SU-DHL-6 (cell line): ENCODE measurements around the gene MGAT4A.

Experiments used
- H2AFZ ChIP-seq: fragments of 200-600 bp; sonication (generic); 2 replicates; pipeline ENCODE4 v1.6.1; 2014; ENCODE audit warnings: low read depth, mild to moderate bottlenecking, moderate library complexity, mixed read lengths, antibody characterized with exemption, low read length; ENCODE audit not compliant: severe bottlenecking
- H3F3A ChIP-seq: fragments of 200-600 bp; shearing (Covaris generic); 2 replicates; pipeline ENCODE4 v1.6.0; 2016; ENCODE audit warnings: antibody characterized with exemption, mild to moderate bottlenecking; ENCODE audit not compliant: insufficient read depth
- H3K27ac ChIP-seq: fragments of 200-600 bp; sonication (generic); 2 replicates; pipeline ENCODE4 v1.5.1; 2016; ENCODE audit warnings: low read depth, mild to moderate bottlenecking, low read length, moderate library complexity, mixed read lengths
- H3K27me3 ChIP-seq: fragments of 200-600 bp; sonication (generic), shearing (Covaris generic); 2 replicates; pipeline ENCODE4 v1.6.0; 2014; ENCODE audit warnings: mild to moderate bottlenecking, low read length
- H3K36me3 ChIP-seq: fragments of 200-600 bp; sonication (generic); 2 replicates; pipeline ENCODE4 v1.6.1; 2014; ENCODE audit warnings: mild to moderate bottlenecking, low read length, mixed read lengths
- H3K4me2 ChIP-seq: fragments of 300-600, 200-600 bp; shearing (Covaris generic), sonication (generic); 2 replicates; pipeline ENCODE4 v1.6.0; 2014; ENCODE audit warnings: low read length, low read depth, mild to moderate bottlenecking; ENCODE audit not compliant: poor library complexity, severe bottlenecking
- H3K4me3 ChIP-seq: fragments of 200-600 bp; sonication (generic); 2 replicates; pipeline ENCODE4 v1.5.1; 2014; ENCODE audit warnings: antibody characterized with exemption, low read length, mild to moderate bottlenecking, mixed read lengths; ENCODE audit not compliant: insufficient read depth, poor library complexity, severe bottlenecking
- H3K79me2 ChIP-seq: fragments of 200-600 bp; sonication (generic); 2 replicates; pipeline ENCODE4 v1.6.1; 2014; ENCODE audit warnings: mild to moderate bottlenecking, low read length, moderate library complexity; ENCODE audit not compliant: insufficient read depth
- H3K9ac ChIP-seq: fragments of 200-600 bp; sonication (generic); 2 replicates; pipeline ENCODE4 v1.7.0; 2014; ENCODE audit warnings: mild to moderate bottlenecking, low read length
- H3K9me2 ChIP-seq: fragments of 200-600 bp; sonication (generic); replicated peaks from 2 replicates; pipeline ENCODE4 v1.6.1; 2014; ENCODE audit warnings: low read length; ENCODE audit not compliant: insufficient read depth
- H3K9me3 ChIP-seq: fragments of 200-600 bp; sonication (generic); 2 replicates; pipeline ENCODE4 v1.6.1; 2014; ENCODE audit warnings: low read length, mixed read lengths; ENCODE audit not compliant: insufficient read depth
- H4K20me1 ChIP-seq: fragments of 200-600 bp; sonication (generic); 2 replicates; pipeline ENCODE4 v1.6.1; 2014; ENCODE audit warnings: low read depth, mild to moderate bottlenecking, antibody characterized with exemption, low read length, moderate library complexity, mixed read lengths
- CTCF ChIP-seq: fragments of 200-600 bp; sonication (generic); IDR thresholded peaks from one replicate; pipeline ENCODE4 v1.5.1; 2017; ENCODE audit warnings: antibody characterized with exemption, mild to moderate bottlenecking, low read length, moderate library complexity; ENCODE audit not compliant: insufficient read depth, poor library complexity, severe bottlenecking
- EZH2phosphoT487 ChIP-seq: fragments of 200-600 bp; sonication (generic), shearing (Covaris generic); conservative IDR thresholded peaks from 2 replicates; pipeline ENCODE4 v1.6.1; 2018; ENCODE audit warnings: mild to moderate bottlenecking, antibody characterized with exemption, low read length, moderate library complexity, mixed read lengths

Gene MGAT4A

GRCh38 chr2:98576666-98577312, 154.1 kb downstream of the MGAT4A start:
- no peak overlapping the region for H3K27ac ChIP-seq
- no peak for TF ChIP-seq EZH2phosphoT487
- no peaks in the 10 kb centered on the region for H3K9me3 ChIP-seq
- H3K79me2 ChIP-seq: no peaks in the 10 kb centered on the region
- H3K36me3 ChIP-seq: no peaks in the 10 kb centered on the region
- H3F3A ChIP-seq: no peaks in the 10 kb centered on the region
- no peak overlapping the region for H2AFZ ChIP-seq
- H3K4me2 ChIP-seq: no peak overlapping the region
- no peak overlapping the region for H3K9ac ChIP-seq
- no peaks in the 10 kb centered on the region for H4K20me1 ChIP-seq
- H3K27me3 ChIP-seq: no peaks in the 10 kb centered on the region
- H3K9me2 ChIP-seq: no peaks in the 10 kb centered on the region
- no peak overlapping the region for H3K4me3 ChIP-seq

GRCh38 chr2:98573426-98573825, 157.5 kb downstream of the MGAT4A start:
- Histone ChIP-seq H3K27me3 (no peaks in the 10 kb centered on the region), H3K9ac (no peak overlapping the region), H3K27ac (no peak overlapping the region), H3K36me3 (no peaks in the 10 kb centered on the region), H3F3A (no peaks in the 10 kb centered on the region), H3K4me3 (no peak overlapping the region), H3K4me2 (no peak overlapping the region), H3K9me3 (no peaks in the 10 kb centered on the region), H4K20me1 (no peaks in the 10 kb centered on the region), H3K79me2 (no peaks in the 10 kb centered on the region), H3K9me2 (no peaks in the 10 kb centered on the region), H2AFZ (no peak overlapping the region)
- no peak for TF ChIP-seq CTCF
- TF ChIP-seq EZH2phosphoT487: no peak

- Histone ChIP-seq H3K27me3 (no peaks in the 10 kb centered on the region), H4K20me1 (no peaks in the 10 kb centered on the region), H2AFZ (no peak overlapping the region), H3K4me2 (no peak overlapping the region), H3F3A (no peaks in the 10 kb centered on the region), H3K79me2 (no peaks in the 10 kb centered on the region), H3K9ac (no peak overlapping the region), H3K27ac (no peak overlapping the region), H3K9me2 (no peaks in the 10 kb centered on the region), H3K36me3 (no peaks in the 10 kb centered on the region), H3K4me3 (no peak overlapping the region), H3K9me3 (no peaks in the 10 kb centered on the region)
- TF ChIP-seq EZH2phosphoT487: no peak
These were observed 158.3 kb downstream of the MGAT4A start for GRCh38 chr2:98572676-98573075.

GRCh38 chr2:98572211-98572610, 158.7 kb downstream of the MGAT4A start:
- no peak overlapping the region for H3K4me2 ChIP-seq
- H3K9me3 ChIP-seq: no peaks in the 10 kb centered on the region
- H3K36me3 ChIP-seq: no peaks in the 10 kb centered on the region
- no peaks in the 10 kb centered on the region for H4K20me1 ChIP-seq
- no peak overlapping the region for H2AFZ ChIP-seq
- TF ChIP-seq EZH2phosphoT487 (no peak), CTCF (no peak)
- no peak overlapping the region for H3K9ac ChIP-seq
- H3K4me3 ChIP-seq: no peak overlapping the region
- no peaks in the 10 kb centered on the region for H3K27me3 ChIP-seq
- no peaks in the 10 kb centered on the region for H3K9me2 ChIP-seq
- no peaks in the 10 kb centered on the region for H3K79me2 ChIP-seq
- no peak overlapping the region for H3K27ac ChIP-seq
- no peaks in the 10 kb centered on the region for H3F3A ChIP-seq
